GM12878 (cell line): ENCODE measurements around the gene WNT5A. TPM values are rescaled to one million over a fixed set of nuclear protein-coding genes. Genes with fewer than 3 reads are reported as not detected.
A peak's percentile ranks its signal among the peaks of the same experiment; 100 is the strongest.

ENCODE experiments used
- ATAC-seq: fragments of 200-7000 bp; cut with Tn5 transposase; 3 replicates; pipeline ENCODE4 v1.9.1; 2020; ENCODE audit warnings: mild to moderate bottlenecking, moderate library complexity
- BruUV-seq: library from RNA; stranded (reverse); fragments of 400-500 nt; replicated peaks from 2 replicates; lab custom pipeline; 2021; lab: Mats Ljungman, UMichigan
- CTCF ChIA-PET: fragments of 300-600 bp; sonication (Branson Sonifier 250); formaldehyde crosslinking; extraction: SDS; loops from one replicate; lab custom pipeline; 2021; ENCODE audit warnings: inconsistent platforms; lab: Yijun Ruan, JAX
- POLR2A ChIA-PET: fragments of 350-600 bp; formaldehyde crosslinking; extraction: SDS; loops from one replicate; lab custom pipeline; 2021; ENCODE audit warnings: inconsistent platforms; lab: Charles Lee
- RAD21 ChIA-PET: fragments of 300-600 bp; sonication (Branson Sonifier 250); formaldehyde crosslinking; loops from one replicate; lab custom pipeline; 2023; ENCODE audit warnings: antibody characterized with exemption; ENCODE audit not compliant: unreplicated experiment; lab: Charles Lee
- SMC1A ChIA-PET: fragments of 300-600 bp; sonication (Branson Sonifier 250); formaldehyde crosslinking; loops from one replicate; lab custom pipeline; 2023; ENCODE audit not compliant: unreplicated experiment, uncharacterized antibody; lab: Charles Lee
- DNase-seq: peaks from one replicate; pipeline ENCODE4 v3.0.0-alpha.2; 2011; ENCODE audit warnings: low read depth, low spot score
- FAIRE-seq: peaks from 3 replicates; lab custom pipeline; 2011; peaks lifted over from hg19 to GRCh38; lab: Jason Lieb, UNC
- H2AFZ ChIP-seq: 2 replicates; pipeline ENCODE4 v1.6.0; 2011; ENCODE audit warnings: low read depth, low read length, control low read depth; ENCODE audit not compliant: control insufficient read depth
- H3K27ac ChIP-seq: 2 replicates; pipeline ENCODE4 v1.5.1; 2011; ENCODE audit warnings: control low read depth; ENCODE audit not compliant: control insufficient read depth, insufficient read depth
- H3K27me3 ChIP-seq, 2 experiments: replicated peaks in 1 of 2; 2 replicates each; pipeline versions ENCODE4 v1.6.0 to v1.6.1; 2011; ENCODE audit warnings: low read length in 1 of 2; ENCODE audit not compliant: control insufficient read depth in 2 of 2, insufficient read depth in 2 of 2
- H3K36me3 ChIP-seq, 2 experiments: 2 replicates each; pipeline ENCODE4 v1.5.1; 2011; ENCODE audit warnings: low read length in 1 of 2; ENCODE audit not compliant: control insufficient read depth in 2 of 2, insufficient read depth in 2 of 2
- H3K4me1 ChIP-seq: 2 replicates; pipeline ENCODE4 v1.6.1; 2011; ENCODE audit warnings: mild to moderate bottlenecking, low read length, moderate library complexity, mixed read lengths; ENCODE audit not compliant: control insufficient read depth, insufficient read depth
- H3K4me2 ChIP-seq: 2 replicates; pipeline ENCODE4 v1.6.0; 2011; ENCODE audit warnings: control low read depth; ENCODE audit not compliant: control insufficient read depth, insufficient read depth
- H3K4me3 ChIP-seq: fragments of 200-600 bp; sonication (generic); 2 replicates; pipeline ENCODE4 v1.5.1; 2016
- H3K79me2 ChIP-seq: 2 replicates; pipeline ENCODE4 v1.6.0; 2011; ENCODE audit warnings: low read length; ENCODE audit not compliant: control insufficient read depth, insufficient read depth
- H3K9ac ChIP-seq: 2 replicates; pipeline ENCODE4 v1.8.0; 2011; ENCODE audit warnings: low read length, control low read depth, mixed read lengths; ENCODE audit not compliant: control insufficient read depth, insufficient read depth
- H3K9me3 ChIP-seq: replicated peaks from 3 replicates; pipeline ENCODE4 v1.5.1; 2011; ENCODE audit warnings: mild to moderate bottlenecking, low read length; ENCODE audit not compliant: control insufficient read depth, insufficient read depth
- H4K20me1 ChIP-seq: 2 replicates; pipeline ENCODE4 v1.6.0; 2011; ENCODE audit not compliant: control insufficient read depth, insufficient read depth
- NFYA ChIP-seq: IDR thresholded peaks from 2 replicates; pipeline ENCODE4 v1.6.1; 2011; ENCODE audit warnings: low read depth, mild to moderate bottlenecking, low read length, improper control_type of control experiment, borderline replicate concordance
- NR2F1 ChIP-seq: fragments of 450-650 bp; conservative IDR thresholded peaks from 2 replicates; pipeline ENCODE4 v1.6.1; 2017; ENCODE audit warnings: mild to moderate bottlenecking
- SIX5 ChIP-seq: IDR thresholded peaks from 2 replicates; pipeline ENCODE4 v1.6.1; 2011; ENCODE audit warnings: mild to moderate bottlenecking, low read depth, low read length, moderate library complexity; ENCODE audit not compliant: severe bottlenecking
- ZSCAN29 ChIP-seq: fragments of 450-650 bp; IDR thresholded peaks from 2 replicates; pipeline ENCODE4 v1.6.1; 2017; ENCODE audit warnings: mild to moderate bottlenecking, moderate library complexity
- WGBS: methylation state at CpG from one replicate; pipeline ENCODE4 v1.1.6; 2016; ENCODE audit warnings: low lambda C conversion rate; ENCODE audit not compliant: insufficient replicate concordance, insufficient coverage; ENCODE audit errors: missing lambda C conversion rate; 5-methylcytosine and 5-hydroxymethylcytosine counted together
- in situ Hi-C: fragments of 300-500 bp; cut with MboI; formaldehyde crosslinking; loops from 9 replicates; pipeline ENCODE4 v1.14.3; 2018; ENCODE audit warnings: mixed read lengths
- intact Hi-C: fragments of 100-400 bp; cut with micrococcal nuclease; formaldehyde crosslinking; loops from one replicate; pipeline ENCODE4 v1.14.2; 2022; ENCODE audit not compliant: unreplicated experiment
- polyA plus RNA-seq, 11 experiments: library from polyadenylated mRNA; depleted of rRNA in 4 of 11; unstranded in 6 of 11; stranded (reverse) in 5 of 11; fragments of >200 nt; fragmentation: Nextera tagmentation in 4 of 11; fragmentation: Illumina TruSeq in 1 of 11; extraction: Ambion mirVana in 4 of 11; extraction: Trizol in 1 of 11; gene quantifications; 1 replicate in 1 of 11; 2 replicates in 10 of 11; pipeline versions ENCODE4 v1.2.1 to v1.2.3, GENCODE V29; 2011 to 2016; ENCODE audit warnings: inconsistent platforms in 2 of 11, missing spikeins in 2 of 11, low read depth in 1 of 11
- total RNA-seq, 4 experiments: library from RNA; depleted of rRNA in 3 of 4; stranded (reverse); fragments of >200 nt in 3 of 4; fragmentation: Illumina TruSeq in 1 of 4; extraction: Trizol in 1 of 4; gene quantifications; 2 replicates each; pipeline versions ENCODE4 v1.2.1 to v1.2.3, GENCODE V29; 2013 to 2021
- TF ChIP-seq, protein P1 (sequence below): fragments of 450-650 bp; formaldehyde crosslinking; IDR thresholded peaks from 2 replicates; pipeline ENCODE4 v1.4.0; 2020; ENCODE audit warnings: mild to moderate bottlenecking, moderate library complexity
- TF ChIP-seq, protein P2 (sequence below): fragments of 450-650 bp; IDR thresholded peaks from 2 replicates; pipeline ENCODE4 v1.6.1; 2018; ENCODE audit warnings: borderline replicate concordance, mild to moderate bottlenecking; ENCODE audit not compliant: partially characterized antibody

WNT5A gene
- total and polyA plus RNA-seq, 10 of the 15 experiments (the other 5 are each of a cell fraction or from before 2014, with no cell fraction given), result 0.06 to 2.8 (median 0.39) TPM

GRCh38 chr3:55466526-55466925, 20.6 kb downstream of the WNT5A start:
- no peak for DNase-seq
- no peak for ATAC-seq
- in situ Hi-C loops (no loop called here), intact Hi-C loops (no loop called here)
- no peaks in the 10 kb centered on the region for H3K36me3 ChIP-seq
- no peaks in the 10 kb centered on the region for H3K27me3 ChIP-seq
- CTCF ChIA-PET, result interaction anchor here (0.9 to 1.5 kb wide), 2 partner anchors 16 to 255 kb away, joined by 3 read pairs; no protein-coding TSS in a partner anchor
- no peaks in the 10 kb centered on the region for H3K9me3 ChIP-seq
- no peaks in the 10 kb centered on the region for H3K4me1 ChIP-seq
- H3K79me2 ChIP-seq, result no peaks in the 10 kb centered on the region
- SMC1A ChIA-PET, result interaction anchor here (0.6 kb wide), 1 partner anchor 253 kb away, joined by 3 read pairs; no protein-coding TSS in a partner anchor
- RAD21 ChIA-PET, result no interaction called here
- POLR2A ChIA-PET, result no interaction called here
- H2AFZ ChIP-seq, result no peak overlapping the region
- H3K4me3 ChIP-seq, result no peak overlapping the region
- 0% methylated on average over 3 of the region's 3 CpGs for WGBS
- BruUV-seq, result no TSS peak
- no peak for TF ChIP-seq ZSCAN29
- TF ChIP-seq, protein P1, sequence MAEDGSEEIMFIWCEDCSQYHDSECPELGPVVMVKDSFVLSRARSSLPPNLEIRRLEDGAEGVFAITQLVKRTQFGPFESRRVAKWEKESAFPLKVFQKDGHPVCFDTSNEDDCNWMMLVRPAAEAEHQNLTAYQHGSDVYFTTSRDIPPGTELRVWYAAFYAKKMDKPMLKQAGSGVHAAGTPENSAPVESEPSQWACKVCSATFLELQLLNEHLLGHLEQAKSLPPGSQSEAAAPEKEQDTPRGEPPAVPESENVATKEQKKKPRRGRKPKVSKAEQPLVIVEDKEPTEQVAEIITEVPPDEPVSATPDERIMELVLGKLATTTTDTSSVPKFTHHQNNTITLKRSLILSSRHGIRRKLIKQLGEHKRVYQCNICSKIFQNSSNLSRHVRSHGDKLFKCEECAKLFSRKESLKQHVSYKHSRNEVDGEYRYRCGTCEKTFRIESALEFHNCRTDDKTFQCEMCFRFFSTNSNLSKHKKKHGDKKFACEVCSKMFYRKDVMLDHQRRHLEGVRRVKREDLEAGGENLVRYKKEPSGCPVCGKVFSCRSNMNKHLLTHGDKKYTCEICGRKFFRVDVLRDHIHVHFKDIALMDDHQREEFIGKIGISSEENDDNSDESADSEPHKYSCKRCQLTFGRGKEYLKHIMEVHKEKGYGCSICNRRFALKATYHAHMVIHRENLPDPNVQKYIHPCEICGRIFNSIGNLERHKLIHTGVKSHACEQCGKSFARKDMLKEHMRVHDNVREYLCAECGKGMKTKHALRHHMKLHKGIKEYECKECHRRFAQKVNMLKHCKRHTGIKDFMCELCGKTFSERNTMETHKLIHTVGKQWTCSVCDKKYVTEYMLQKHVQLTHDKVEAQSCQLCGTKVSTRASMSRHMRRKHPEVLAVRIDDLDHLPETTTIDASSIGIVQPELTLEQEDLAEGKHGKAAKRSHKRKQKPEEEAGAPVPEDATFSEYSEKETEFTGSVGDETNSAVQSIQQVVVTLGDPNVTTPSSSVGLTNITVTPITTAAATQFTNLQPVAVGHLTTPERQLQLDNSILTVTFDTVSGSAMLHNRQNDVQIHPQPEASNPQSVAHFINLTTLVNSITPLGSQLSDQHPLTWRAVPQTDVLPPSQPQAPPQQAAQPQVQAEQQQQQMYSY (CRISPR knock-in tag), result no peak
- TF ChIP-seq, all 136 proteins: peak for 0
- Histone ChIP-seq H3K9ac (no peak overlapping the region), H4K20me1 (no peaks in the 10 kb centered on the region), H3K27ac (no peak overlapping the region), H3K4me2 (no peak overlapping the region)
- no peak for FAIRE-seq

DNA sequence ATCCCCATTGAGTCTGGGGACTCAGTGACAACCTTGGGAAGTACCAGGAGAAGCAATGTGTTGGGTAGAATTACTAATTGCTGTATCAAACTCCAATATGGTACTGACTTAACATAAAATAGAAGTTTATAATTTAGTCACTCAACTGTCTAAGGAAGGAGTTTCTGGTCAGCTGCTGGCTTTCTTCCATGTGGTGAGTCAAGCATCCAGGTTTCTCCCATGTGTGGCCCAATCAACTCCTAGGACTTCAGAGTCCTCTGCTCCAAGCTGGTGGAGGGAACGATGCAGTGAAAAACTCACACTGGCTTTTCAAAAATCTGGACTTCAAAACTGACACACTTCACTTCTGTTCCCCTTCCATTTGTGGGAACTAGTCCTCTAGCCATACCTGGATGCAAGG, 25.2 kb downstream of the WNT5A start:
- H3K27me3 ChIP-seq, result peaks cover 0 to 2% of the 10 kb centered on the region in 2 experiments; a peak in 2 of 4 replicates
- no peaks in the 10 kb centered on the region for H3K79me2 ChIP-seq
- ChIA-PET CTCF (no interaction called here), RAD21 (no interaction called here), SMC1A (no interaction called here), POLR2A (interaction anchor here (0.6 kb wide), 1 partner anchor 430 kb away, joined by 4 read pairs; no protein-coding TSS in a partner anchor)
- FAIRE-seq, result no peak
- no peaks in the 10 kb centered on the region for H3K36me3 ChIP-seq
- in situ Hi-C loops (no loop called here), intact Hi-C loops (no loop called here)
- WGBS, result 31% methylated on average over 1 of the region's 1 CpG
- no peaks in the 10 kb centered on the region for H3K4me1 ChIP-seq
- H3K9ac ChIP-seq, result no peak overlapping the region
- DNase-seq, result no peak
- no peak overlapping the region for H3K4me2 ChIP-seq
- H4K20me1 ChIP-seq, result no peaks in the 10 kb centered on the region
- BruUV-seq, result no TSS peak
- H3K9me3 ChIP-seq, result no peaks in the 10 kb centered on the region
- no peak for ATAC-seq
- H3K4me3 ChIP-seq, result no peak overlapping the region
- H3K27ac ChIP-seq, result no peak overlapping the region
- H2AFZ ChIP-seq, result no peak overlapping the region
- TF ChIP-seq NFYA (no peak), NR2F1 (no peak), SIX5 (peak; percentile 24)
- TF ChIP-seq, protein P1 (CRISPR knock-in tag), result no peak
- TF ChIP-seq, protein P2, sequence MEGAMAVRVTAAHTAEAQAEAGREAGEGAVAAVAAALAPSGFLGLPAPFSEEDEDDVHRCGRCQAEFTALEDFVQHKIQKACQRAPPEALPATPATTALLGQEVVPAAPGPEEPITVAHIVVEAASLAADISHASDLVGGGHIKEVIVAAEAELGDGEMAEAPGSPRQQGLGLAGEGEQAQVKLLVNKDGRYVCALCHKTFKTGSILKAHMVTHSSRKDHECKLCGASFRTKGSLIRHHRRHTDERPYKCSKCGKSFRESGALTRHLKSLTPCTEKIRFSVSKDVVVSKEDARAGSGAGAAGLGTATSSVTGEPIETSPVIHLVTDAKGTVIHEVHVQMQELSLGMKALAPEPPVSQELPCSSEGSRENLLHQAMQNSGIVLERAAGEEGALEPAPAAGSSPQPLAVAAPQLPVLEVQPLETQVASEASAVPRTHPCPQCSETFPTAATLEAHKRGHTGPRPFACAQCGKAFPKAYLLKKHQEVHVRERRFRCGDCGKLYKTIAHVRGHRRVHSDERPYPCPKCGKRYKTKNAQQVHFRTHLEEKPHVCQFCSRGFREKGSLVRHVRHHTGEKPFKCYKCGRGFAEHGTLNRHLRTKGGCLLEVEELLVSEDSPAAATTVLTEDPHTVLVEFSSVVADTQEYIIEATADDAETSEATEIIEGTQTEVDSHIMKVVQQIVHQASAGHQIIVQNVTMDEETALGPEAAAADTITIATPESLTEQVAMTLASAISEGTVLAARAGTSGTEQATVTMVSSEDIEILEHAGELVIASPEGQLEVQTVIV, result no peak
